Neural cell (in vitro differentiated cells): ENCODE data around the gene RHOF.

Source experiments
- EP300 ChIP-seq: fragments of 450-650 bp; conservative IDR thresholded peaks from 2 replicates; pipeline ENCODE4 v1.6.1; 2014; ENCODE audit warnings: antibody characterized with exemption, mild to moderate bottlenecking, moderate library complexity; ENCODE audit not compliant: poor library complexity, severe bottlenecking
- POLR2AphosphoS5 ChIP-seq: IDR thresholded peaks from 2 replicates; pipeline ENCODE4 v1.6.1; 2012
- TAF1 ChIP-seq: IDR thresholded peaks from 2 replicates; pipeline ENCODE4 v1.6.1; 2012; ENCODE audit warnings: low read depth
- TF ChIP-seq, protein P1 (sequence below): IDR thresholded peaks from 2 replicates; pipeline ENCODE4 v1.6.1; 2012; ENCODE audit warnings: borderline replicate concordance

- TF ChIP-seq, protein P1, sequence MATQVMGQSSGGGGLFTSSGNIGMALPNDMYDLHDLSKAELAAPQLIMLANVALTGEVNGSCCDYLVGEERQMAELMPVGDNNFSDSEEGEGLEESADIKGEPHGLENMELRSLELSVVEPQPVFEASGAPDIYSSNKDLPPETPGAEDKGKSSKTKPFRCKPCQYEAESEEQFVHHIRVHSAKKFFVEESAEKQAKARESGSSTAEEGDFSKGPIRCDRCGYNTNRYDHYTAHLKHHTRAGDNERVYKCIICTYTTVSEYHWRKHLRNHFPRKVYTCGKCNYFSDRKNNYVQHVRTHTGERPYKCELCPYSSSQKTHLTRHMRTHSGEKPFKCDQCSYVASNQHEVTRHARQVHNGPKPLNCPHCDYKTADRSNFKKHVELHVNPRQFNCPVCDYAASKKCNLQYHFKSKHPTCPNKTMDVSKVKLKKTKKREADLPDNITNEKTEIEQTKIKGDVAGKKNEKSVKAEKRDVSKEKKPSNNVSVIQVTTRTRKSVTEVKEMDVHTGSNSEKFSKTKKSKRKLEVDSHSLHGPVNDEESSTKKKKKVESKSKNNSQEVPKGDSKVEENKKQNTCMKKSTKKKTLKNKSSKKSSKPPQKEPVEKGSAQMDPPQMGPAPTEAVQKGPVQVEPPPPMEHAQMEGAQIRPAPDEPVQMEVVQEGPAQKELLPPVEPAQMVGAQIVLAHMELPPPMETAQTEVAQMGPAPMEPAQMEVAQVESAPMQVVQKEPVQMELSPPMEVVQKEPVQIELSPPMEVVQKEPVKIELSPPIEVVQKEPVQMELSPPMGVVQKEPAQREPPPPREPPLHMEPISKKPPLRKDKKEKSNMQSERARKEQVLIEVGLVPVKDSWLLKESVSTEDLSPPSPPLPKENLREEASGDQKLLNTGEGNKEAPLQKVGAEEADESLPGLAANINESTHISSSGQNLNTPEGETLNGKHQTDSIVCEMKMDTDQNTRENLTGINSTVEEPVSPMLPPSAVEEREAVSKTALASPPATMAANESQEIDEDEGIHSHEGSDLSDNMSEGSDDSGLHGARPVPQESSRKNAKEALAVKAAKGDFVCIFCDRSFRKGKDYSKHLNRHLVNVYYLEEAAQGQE: no peak
- TF ChIP-seq POLR2AphosphoS5 (no peak), TAF1 (no peak), EP300 (no peak)
Observed at GRCh38 chr12:121826318-121827150, 33.0 kb upstream of the RHOF start.
